ENCODE results near the gene MEI1.

- no peak for TF ChIP-seq CTCF (IDR thresholded peaks at IDR 0.05)
- no peak for TF ChIP-seq POLR2A (IDR thresholded peaks at IDR 0.05)
These were observed 41.6 kb upstream of the MEI1 start for GRCh38 chr22:41657709-41658108.

Measured in testis (tissue), 2 donors.